Activated naive CD8-positive, alpha-beta T cell treated with anti-CD3 and anti-CD28 coated beads for 36 hours (primary cell): Measurements from ENCODE around the gene HSD17B14. TPM values are rescaled to one million over a fixed set of nuclear protein-coding genes. Genes with fewer than 3 reads are reported as not detected.
"Not testable (repeated sequence)": the region's sequence is repeated elsewhere in the genome, so short reads cannot be mapped to it uniquely, and the experiment has no call there.

Experiments
- DNase-seq: peaks from one replicate; pipeline ENCODE4 v3.0.0; 2021
- H3K27ac Mint-ChIP-seq: one replicate; pipeline ENCODE4 v1.8.0; 2022; ENCODE audit warnings: mild to moderate bottlenecking, moderate library complexity, mixed read lengths
- H3K27me3 Mint-ChIP-seq: one replicate; pipeline ENCODE4 v1.8.0; 2022; ENCODE audit warnings: mild to moderate bottlenecking, mixed read lengths
- H3K36me3 Mint-ChIP-seq: one replicate; pipeline ENCODE4 v1.8.0; 2021; ENCODE audit warnings: mild to moderate bottlenecking, mixed read lengths
- H3K4me1 Mint-ChIP-seq: one replicate; pipeline ENCODE4 v1.8.0; 2021; ENCODE audit warnings: mixed read lengths
- H3K4me3 Mint-ChIP-seq: one replicate; pipeline ENCODE4 v1.8.0; 2022; ENCODE audit warnings: mild to moderate bottlenecking, moderate library complexity, mixed read lengths
- H3K9me3 Mint-ChIP-seq: one replicate; pipeline ENCODE4 v1.8.0; 2022; ENCODE audit warnings: mixed read lengths
- total RNA-seq, 2 experiments: library from RNA; stranded (reverse); gene quantifications; one replicate each; pipeline ENCODE4 v1.2.3, GENCODE V29; 2021

Gene HSD17B14
- total RNA-seq, 2 experiments from 2014 or later: 0.35 to 0.66 TPM

- peak within 1 kb of the TSS; percentile 99 for H3K4me3 Mint-ChIP-seq
- H3K27ac Mint-ChIP-seq: peak within 1 kb of the TSS; percentile 100
Observed at GRCh38 chr19:48872182-48872883, 36.0 kb upstream of the HSD17B14 start, which contains the start of gene PPP1R15A. Gene PPP1R15A, plus strand, starts transcription at chr19:48872421. Its CDS starts 813 bp downstream, at chr19:48873234.

GRCh38 chr19:48871471-48872181 is 35.3 kb upstream of the HSD17B14 start:
- DNase-seq, H3K4me3 Mint-ChIP-seq, H3K9me3 Mint-ChIP-seq, H3K27me3 Mint-ChIP-seq: not testable (repeated sequence)
- peaks cover 35% of the 10 kb centered on the region for H3K4me1 Mint-ChIP-seq
- peak overlapping the region; percentile 100 for H3K27ac Mint-ChIP-seq
- H3K36me3 Mint-ChIP-seq: peaks cover 39% of the 10 kb centered on the region

More at GRCh38 chr19:48872182-48872883, 36.0 kb upstream of the HSD17B14 start, which contains the start of gene PPP1R15A:
- H3K4me1 Mint-ChIP-seq: peaks cover 40% of the 10 kb centered on the region
- peaks cover 42% of the 10 kb centered on the region for H3K36me3 Mint-ChIP-seq
- no peaks in the 10 kb centered on the region for H3K27me3 Mint-ChIP-seq
- DNase-seq: peak; percentile 95
- no peaks in the 10 kb centered on the region for H3K9me3 Mint-ChIP-seq

GRCh38 chr19:48870048-48870447 is 33.8 kb upstream of the HSD17B14 start:
- no peak overlapping the region for H3K4me3 Mint-ChIP-seq
- peaks cover 26% of the 10 kb centered on the region for H3K36me3 Mint-ChIP-seq
- no peak for DNase-seq
- no peaks in the 10 kb centered on the region for H3K27me3 Mint-ChIP-seq
- H3K27ac Mint-ChIP-seq: no peak overlapping the region
- H3K4me1 Mint-ChIP-seq: peaks cover 27% of the 10 kb centered on the region
- no peaks in the 10 kb centered on the region for H3K9me3 Mint-ChIP-seq

GRCh38 chr19:48868114-48868886 is 32.0 kb upstream of the HSD17B14 start, which contains the start of gene PLEKHA4:
Gene PLEKHA4, minus strand, starts transcription at chr19:48868617. Its CDS starts 997 bp downstream, at chr19:48867620.
- H3K36me3 Mint-ChIP-seq: peaks cover 9% of the 10 kb centered on the region
- no peak for DNase-seq
- H3K9me3 Mint-ChIP-seq: no peaks in the 10 kb centered on the region
- no peaks in the 10 kb centered on the region for H3K27me3 Mint-ChIP-seq
- peaks cover 14% of the 10 kb centered on the region for H3K4me1 Mint-ChIP-seq
- no peak within 1 kb of the TSS for H3K4me3 Mint-ChIP-seq
- no peak within 1 kb of the TSS for H3K27ac Mint-ChIP-seq

- peaks cover 5% of the 10 kb centered on the region for H3K36me3 Mint-ChIP-seq
- no peaks in the 10 kb centered on the region for H3K9me3 Mint-ChIP-seq
- H3K27ac Mint-ChIP-seq: no peak overlapping the region
- no peak for DNase-seq
- no peak overlapping the region for H3K4me3 Mint-ChIP-seq
- H3K27me3 Mint-ChIP-seq: no peaks in the 10 kb centered on the region
- peaks cover 13% of the 10 kb centered on the region for H3K4me1 Mint-ChIP-seq
Observed at GRCh38 chr19:48867746-48868113, 31.4 kb upstream of the HSD17B14 start.

- Mint-ChIP-seq H3K36me3 (peaks cover 2% of the 10 kb centered on the region), H3K27ac (no peak overlapping the region), H3K9me3 (no peaks in the 10 kb centered on the region), H3K27me3 (no peaks in the 10 kb centered on the region), H3K4me3 (no peak overlapping the region), H3K4me1 (peaks cover 12% of the 10 kb centered on the region)
- DNase-seq: no peak
Observed at GRCh38 chr19:48867123-48867745, 30.9 kb upstream of the HSD17B14 start.

- Mint-ChIP-seq H3K9me3 (no peaks in the 10 kb centered on the region), H3K4me3 (no peak overlapping the region), H3K27ac (no peak overlapping the region), H3K4me1 (peaks cover 9% of the 10 kb centered on the region), H3K36me3 (no peaks in the 10 kb centered on the region), H3K27me3 (no peaks in the 10 kb centered on the region)
- DNase-seq: no peak
Observed at GRCh38 chr19:48866692-48867091, 30.4 kb upstream of the HSD17B14 start.

- Mint-ChIP-seq H3K4me3 (no peak overlapping the region), H3K9me3 (no peaks in the 10 kb centered on the region), H3K36me3 (no peaks in the 10 kb centered on the region), H3K4me1 (no peaks in the 10 kb centered on the region), H3K27me3 (no peaks in the 10 kb centered on the region), H3K27ac (no peak overlapping the region)
- DNase-seq: no peak
Observed at GRCh38 chr19:48862827-48863226, 26.5 kb upstream of the HSD17B14 start.

GRCh38 chr19:48861313-48861712 is 25.0 kb upstream of the HSD17B14 start:
- Mint-ChIP-seq H3K4me1 (no peaks in the 10 kb centered on the region), H3K36me3 (no peaks in the 10 kb centered on the region), H3K27ac (no peak overlapping the region), H3K9me3 (no peaks in the 10 kb centered on the region), H3K4me3 (no peak overlapping the region), H3K27me3 (no peaks in the 10 kb centered on the region)
- no peak for DNase-seq

- H3K9me3 Mint-ChIP-seq: no peaks in the 10 kb centered on the region
- no peaks in the 10 kb centered on the region for H3K36me3 Mint-ChIP-seq
- H3K27me3 Mint-ChIP-seq: no peaks in the 10 kb centered on the region
- H3K4me1 Mint-ChIP-seq: no peaks in the 10 kb centered on the region
- H3K4me3 Mint-ChIP-seq: no peak overlapping the region
- H3K27ac Mint-ChIP-seq: no peak overlapping the region
- DNase-seq: no peak
Observed at GRCh38 chr19:48859711-48860572, 23.7 kb upstream of the HSD17B14 start.

GRCh38 chr19:48858984-48859710 is 22.9 kb upstream of the HSD17B14 start:
- peak overlapping the region; percentile 77 for H3K27ac Mint-ChIP-seq
- H3K9me3 Mint-ChIP-seq: no peaks in the 10 kb centered on the region
- no peaks in the 10 kb centered on the region for H3K27me3 Mint-ChIP-seq
- H3K36me3 Mint-ChIP-seq: no peaks in the 10 kb centered on the region
- peak overlapping the region; percentile 86 for H3K4me3 Mint-ChIP-seq
- peak; percentile 79 for DNase-seq
- H3K4me1 Mint-ChIP-seq: no peaks in the 10 kb centered on the region

GRCh38 chr19:48856921-48857320 is 20.6 kb upstream of the HSD17B14 start:
- H3K4me3 Mint-ChIP-seq: no peak overlapping the region

GRCh38 chr19:48854103-48854502 is 17.8 kb upstream of the HSD17B14 start:
- Mint-ChIP-seq H3K4me3 (no peak overlapping the region), H3K36me3 (no peaks in the 10 kb centered on the region), H3K4me1 (no peaks in the 10 kb centered on the region), H3K27ac (no peak overlapping the region), H3K27me3 (no peaks in the 10 kb centered on the region), H3K9me3 (no peaks in the 10 kb centered on the region)
- DNase-seq: no peak

More at GRCh38 chr19:48856921-48857320, 20.6 kb upstream of the HSD17B14 start:
- H3K4me1 Mint-ChIP-seq: no peaks in the 10 kb centered on the region
- no peak overlapping the region for H3K27ac Mint-ChIP-seq
- H3K9me3 Mint-ChIP-seq: no peaks in the 10 kb centered on the region
- no peaks in the 10 kb centered on the region for H3K27me3 Mint-ChIP-seq
- DNase-seq: no peak
- H3K36me3 Mint-ChIP-seq: no peaks in the 10 kb centered on the region
